HG03439 (cell line): Measurements from ENCODE around the gene UBE2I.

Experiments
- ATAC-seq: cut with Tn5 transposase; IDR thresholded peaks from one replicate; pipeline ENCODE4 v1.9.1; 2021; ENCODE audit warnings: mild to moderate bottlenecking, moderate library complexity; ENCODE audit not compliant: unreplicated experiment

The UBE2I gene

DNA sequence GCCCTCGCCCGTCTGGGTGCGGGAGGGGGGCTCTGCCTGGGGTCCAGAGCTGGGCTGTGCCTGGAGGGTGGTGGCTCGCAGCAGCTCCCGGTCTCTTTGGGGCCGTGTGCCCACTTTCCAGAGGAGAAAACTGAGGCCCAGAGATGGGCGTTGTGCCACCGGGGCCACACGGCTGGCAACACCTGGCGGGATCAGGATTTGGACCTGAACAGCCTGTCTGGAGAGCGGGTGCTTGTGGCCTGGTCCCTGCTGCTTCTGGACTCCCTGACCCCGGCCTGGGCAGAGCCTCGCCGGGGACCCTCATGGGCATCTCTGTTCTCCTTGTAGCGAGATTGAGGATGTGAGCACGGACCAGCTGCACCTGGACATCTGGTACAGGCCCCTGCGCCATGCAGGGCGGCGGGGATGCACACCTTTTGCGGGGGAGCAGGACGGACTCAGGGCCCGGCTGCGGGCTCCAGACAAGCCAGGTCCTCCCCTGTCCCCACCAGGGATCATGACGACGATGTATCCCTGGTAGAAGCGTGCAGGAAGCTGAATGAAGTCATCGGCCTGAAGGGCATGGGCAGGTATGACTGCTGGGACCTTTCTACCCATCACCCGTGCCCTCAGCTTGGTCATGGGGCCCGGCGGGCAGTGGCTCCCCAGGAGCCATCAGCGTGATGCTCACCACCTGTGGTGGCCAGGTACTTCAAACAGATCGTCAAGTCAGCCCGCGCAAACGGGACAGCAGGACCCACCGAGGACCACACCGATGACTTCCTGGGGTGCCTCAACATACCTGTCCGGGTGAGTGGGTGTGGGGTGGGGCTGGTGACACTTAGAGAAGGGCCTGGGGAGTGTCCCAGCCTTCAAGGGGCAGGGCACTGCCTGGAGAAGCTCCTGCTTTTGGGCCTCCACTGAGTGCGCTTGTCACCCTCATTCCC, 32.3 kb downstream of the UBE2I start:
- ATAC-seq: no peak

DNA sequence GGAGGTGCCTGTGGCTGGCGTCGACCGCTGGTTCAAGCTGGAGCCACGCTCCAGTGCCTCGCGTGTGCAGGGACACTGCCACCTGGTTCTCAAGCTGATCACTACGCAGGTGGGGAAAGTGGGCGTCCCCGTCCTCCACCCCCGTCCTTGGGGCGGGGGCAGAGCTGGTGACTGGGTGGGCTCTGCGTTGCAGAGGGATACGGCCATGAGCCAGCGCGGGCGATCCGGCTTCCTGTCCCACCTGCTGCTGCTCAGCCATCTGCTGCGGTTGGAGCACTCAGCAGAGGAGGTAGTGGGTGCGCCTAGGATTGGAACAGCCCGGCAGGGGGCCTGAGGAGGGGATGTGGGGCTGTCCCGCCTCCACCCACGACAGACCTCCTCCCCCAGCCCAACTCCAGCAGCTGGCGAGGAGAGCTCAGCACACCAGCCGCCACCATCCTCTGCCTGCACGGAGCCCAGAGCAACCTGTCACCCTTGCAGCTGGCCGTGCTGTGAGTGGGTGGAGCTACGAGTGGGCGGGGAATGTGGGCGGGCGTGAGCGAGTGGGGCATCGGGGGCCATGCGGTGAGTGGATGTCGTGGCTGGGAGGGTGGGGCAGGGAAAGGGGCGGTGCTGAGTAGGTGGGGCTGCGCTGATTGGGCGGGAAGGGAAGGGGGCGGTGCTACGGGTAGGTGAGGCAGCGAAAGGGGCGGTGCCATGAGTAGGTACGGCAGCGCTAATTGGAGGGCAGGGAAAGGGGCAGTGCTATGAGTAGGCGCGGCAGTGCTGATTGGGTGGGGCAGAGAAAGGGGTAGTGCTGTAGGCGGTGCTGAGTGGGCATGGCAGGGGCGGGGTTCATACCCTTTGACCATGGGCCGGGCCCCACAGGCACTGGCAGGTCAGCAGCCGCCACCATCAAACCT, 33.3 kb downstream of the UBE2I start:
- peak; percentile 64 for ATAC-seq

DNA sequence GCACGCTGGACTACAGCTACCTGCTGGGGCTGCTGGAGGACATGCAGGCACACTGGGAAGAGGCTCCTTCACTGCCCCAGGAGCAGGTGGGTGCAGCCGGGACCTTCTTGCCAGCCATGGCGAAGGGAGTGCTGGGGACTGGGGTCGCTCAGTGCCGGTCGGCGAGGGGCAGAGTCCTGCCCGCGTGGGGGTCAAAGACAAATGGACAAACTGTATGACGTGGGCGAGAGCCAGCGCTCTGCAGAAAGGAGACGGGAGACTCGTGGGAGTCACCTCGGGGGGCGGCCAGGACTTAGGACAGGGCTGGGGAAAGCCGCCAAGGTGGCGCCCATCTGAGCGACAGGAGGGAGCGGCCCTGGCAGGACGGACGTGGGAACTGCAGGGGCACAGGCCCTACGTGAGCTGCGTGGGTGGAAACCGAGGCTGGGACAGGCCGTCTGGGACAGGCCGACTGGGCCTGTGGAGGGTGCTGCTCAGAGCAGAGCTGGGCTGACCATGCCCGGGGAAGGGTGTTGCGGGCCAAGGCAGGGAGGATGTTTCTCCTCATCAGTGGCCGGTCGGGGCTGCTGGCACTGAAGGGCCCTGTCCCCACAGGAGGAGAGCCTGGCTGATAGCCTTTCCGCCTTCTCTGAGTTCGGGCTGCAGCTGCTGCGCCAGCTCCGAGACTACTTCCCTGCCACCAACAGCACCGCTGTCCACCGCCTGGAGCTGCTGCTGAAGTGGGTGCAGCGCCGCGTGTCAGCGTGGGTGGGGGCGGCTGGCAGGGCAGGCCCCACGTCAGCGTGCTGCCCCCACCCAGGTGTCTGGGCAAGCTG, 34.2 kb downstream of the UBE2I start:
- no peak for ATAC-seq

DNA sequence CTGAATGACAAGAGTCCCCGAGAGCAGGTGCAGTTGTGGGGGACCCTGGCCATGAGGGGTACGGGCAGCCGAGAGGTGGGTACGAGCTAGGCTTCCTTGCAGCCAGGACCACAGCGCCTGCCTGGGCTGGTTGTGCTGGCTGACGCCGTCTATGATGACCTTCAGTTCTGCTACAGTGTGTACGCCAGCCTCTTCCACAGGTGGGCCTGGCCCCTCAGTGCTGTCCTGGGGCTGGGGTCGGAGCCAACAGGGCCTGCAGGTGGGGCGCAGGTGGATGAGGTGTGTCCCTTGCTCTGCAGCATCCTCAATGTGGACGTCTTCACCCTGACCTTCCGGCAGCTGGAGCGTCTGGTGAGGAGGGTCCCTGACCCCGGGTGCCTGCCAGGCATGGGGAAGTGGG, 35.1 kb downstream of the UBE2I start:
- ATAC-seq: no peak

DNA sequence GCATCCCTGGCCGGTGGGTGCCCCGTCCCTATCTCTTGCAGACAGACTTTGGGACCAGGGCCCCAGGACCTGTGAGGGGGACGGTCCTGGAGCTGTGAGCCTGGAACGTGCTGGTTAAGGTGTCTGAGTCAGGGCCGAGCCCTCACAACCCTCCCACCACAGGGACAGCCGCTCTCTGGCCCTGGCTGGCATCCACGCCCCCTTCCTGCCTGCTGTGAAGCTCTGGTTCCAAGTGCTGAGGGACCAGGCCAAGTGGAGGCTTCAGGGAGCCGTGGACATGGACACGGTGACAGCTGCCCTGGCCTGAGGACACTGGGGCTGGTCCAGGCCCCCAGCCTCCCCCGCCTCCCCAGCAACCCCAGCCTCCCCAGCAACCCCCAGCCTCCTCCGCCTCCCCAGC, 35.7 kb downstream of the UBE2I start:
- ATAC-seq: no peak

DNA sequence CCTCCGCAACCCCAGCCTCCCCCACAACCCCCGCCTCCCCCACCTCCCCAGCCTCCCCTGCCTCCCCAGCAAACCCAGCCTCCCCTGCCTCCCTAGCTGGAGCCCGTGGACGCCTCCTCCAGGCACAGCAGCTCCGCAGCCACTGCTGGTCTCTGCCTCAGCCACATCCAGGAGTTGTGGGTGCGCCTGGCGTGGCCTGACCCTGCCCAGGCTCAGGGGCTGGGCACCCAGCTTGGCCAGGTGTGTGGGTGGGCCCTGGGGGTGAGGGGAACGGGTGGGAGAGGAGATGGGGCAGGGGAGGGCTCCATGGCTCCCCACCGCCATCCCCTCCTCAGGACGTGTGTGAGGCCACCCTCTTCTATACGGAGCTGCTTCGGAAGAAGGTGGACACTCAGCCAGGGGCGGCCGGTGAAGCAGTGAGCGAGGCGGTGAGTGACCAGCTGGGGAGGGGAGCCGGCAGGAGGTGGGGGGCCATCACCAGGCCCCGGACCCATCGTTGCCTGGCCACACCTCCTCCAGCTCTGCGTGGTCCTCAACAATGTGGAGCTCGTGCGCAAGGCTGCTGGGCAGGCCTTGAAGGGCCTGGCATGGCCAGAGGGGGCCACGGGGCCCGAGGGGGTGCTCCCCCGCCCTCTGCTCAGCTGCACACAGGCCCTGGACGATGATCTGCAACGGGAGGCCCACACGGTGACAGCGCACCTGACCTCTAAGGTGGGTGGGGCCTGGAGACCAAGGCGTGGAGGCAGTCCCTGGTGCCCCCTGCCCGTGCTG, 36.4 kb downstream of the UBE2I start:
- no peak for ATAC-seq

DNA sequence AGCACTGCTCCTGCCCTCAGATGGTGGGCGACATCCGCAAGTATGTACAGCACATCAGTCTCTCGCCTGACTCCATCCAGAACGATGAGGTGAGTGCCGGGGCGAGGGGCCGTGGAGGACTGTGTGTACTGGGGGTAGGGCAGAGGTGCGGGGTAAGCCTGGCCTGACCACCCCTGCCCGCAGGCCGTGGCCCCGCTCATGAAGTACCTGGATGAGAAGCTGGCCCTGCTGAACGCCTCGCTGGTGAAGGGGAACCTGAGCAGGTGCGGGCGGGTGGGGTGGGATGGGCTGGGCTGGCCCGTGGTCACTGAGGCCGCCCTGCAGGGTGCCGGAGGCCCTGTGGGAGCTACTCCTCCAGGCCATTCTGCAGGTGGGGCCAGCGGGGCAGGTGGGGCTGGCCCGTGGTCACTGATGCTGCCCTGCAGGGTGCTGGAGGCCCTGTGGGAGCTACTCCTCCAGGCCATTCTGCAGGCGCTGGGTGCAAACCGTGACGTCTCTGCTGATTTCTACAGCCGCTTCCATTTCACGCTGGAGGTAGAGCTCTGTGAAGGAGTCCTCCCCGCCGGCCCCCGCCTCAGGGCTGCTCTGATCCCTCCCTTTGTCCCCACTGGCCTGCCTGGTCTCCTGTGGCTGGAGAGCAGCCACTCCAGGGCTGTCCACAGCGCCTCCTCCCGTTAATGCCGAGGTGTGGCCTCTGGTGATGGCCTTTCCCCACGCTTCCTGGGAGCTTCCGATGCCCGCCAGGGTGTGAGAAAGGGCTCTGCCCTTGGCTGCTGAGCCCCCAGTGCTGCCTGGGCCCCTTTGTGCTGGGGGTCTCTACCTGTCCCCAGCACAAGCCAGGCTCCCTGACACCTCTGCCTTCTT, 37.2 kb downstream of the UBE2I start:
- no peak for ATAC-seq

DNA sequence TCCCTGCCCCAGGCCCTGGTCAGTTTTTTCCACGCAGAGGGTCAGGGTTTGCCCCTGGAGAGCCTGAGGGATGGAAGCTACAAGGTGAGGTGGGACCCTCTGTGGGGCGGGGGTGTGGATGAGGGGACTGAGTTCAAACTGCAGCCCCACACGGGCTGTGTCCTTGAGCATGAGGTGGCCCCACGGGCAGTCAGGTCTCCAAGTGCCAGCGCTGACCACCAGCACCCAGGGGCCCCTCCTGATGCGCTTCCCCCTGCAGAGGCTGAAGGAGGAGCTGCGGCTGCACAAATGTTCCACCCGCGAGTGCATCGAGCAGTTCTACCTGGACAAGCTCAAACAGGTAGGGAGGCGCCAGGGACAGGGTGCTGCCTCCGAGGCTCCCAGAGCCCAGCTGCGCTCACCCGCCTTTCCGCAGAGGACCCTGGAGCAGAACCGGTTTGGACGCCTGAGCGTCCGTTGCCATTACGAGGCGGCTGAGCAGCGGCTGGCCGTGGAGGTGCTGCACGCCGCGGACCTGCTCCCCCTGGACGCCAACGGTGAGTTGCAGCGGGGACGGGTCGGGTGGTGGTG, 37.9 kb downstream of the UBE2I start:
- ATAC-seq: no peak

DNA sequence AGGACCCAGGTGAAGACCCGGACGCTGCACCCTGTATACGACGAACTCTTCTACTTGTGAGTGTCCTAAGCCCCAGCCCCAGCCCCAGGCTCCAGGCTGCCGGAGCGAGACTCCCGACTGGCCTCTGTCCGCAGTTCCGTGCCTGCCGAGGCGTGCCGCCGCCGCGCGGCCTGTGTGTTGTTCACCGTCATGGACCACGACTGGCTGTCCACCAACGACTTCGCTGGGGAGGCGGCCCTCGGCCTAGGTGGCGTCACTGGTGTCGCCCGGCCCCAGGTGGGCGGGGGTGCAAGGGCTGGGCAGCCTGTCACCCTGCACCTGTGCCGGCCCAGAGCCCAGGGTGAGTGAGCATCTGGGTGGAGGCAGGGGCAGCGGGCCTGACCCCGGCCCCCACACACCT, 38.5 kb downstream of the UBE2I start:
- ATAC-seq: no peak

DNA sequence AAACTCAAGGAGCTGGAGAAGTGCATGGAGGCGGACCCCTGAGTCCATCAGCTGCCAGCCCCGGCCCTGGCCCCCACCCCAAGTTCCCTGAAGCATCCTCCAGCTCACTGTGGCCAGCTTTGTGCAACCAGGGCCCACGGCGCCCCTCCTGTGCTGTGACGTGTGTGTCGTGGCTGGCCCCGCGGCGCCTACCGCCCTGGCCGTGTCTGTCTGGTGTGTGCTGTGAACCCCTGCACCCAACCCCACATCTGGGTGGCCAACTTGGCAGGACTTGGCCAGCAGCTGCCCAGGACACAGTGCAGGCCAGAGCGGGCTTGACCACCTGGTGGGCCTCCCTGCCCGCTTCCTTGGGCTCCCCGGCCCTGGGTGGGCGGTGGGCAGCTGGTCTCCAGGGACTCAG, 39.0 kb downstream of the UBE2I start:
- no peak for ATAC-seq

DNA sequence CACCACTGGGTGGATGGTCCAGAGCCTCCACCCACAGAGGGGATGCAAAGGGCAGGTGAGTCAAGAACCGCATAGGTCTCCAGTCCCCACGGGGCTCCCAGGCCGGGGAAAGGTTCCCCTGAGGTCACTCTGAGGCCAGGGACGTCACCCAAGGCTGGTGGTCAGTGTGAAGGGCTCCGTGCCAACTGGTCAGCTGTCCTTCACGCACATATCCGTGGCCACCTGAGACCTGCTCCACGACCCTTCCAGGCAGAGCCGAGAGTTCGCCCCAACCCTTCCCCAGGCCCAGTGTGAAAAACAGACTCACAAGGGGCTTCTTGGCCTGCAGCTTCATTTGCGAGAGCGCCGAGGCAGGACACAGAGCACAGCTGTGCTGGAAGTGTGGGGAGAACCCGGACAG, 39.5 kb downstream of the UBE2I start:
- no peak for ATAC-seq

DNA sequence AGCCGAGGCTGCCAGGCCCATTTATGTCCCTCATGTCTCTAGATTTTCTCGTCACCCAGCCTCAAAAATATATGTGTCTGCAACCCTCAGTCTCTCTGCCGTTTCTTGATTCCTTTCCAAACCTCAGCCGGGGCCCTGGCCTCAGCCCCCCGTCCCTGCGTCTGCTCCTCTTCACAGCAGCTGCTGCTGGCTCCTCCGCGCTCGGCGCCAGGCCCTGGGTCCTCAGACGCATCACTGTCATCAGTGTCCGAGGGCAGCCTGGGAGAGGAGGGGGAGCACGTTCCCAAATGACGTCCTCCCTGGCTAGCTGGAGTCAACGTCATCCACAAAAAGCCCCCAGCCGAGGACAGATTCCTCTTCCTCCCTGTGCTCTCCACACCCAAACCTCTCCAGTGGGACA, 39.9 kb downstream of the UBE2I start:
- ATAC-seq: no peak

DNA sequence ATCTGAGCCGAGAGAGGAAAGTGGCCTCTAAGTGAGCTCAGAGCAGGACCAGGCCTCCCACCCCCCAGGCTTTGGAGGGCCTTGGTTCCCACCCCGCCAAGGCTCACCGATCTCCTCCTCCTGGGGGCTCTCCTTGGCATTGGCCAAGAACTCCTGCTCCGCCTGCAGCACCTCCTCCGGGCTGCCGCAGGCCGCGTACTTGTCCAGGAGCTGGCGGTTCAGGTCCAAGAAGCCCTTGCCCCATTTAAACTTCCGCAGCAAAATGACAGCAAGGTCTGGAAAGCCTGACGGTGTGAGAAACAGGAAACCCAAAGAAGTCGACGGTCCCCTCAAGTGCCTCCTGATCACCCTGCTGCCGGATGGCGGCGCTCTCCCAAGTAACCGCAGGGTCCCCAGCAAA, 40.5 kb downstream of the UBE2I start:
- no peak for ATAC-seq

DNA sequence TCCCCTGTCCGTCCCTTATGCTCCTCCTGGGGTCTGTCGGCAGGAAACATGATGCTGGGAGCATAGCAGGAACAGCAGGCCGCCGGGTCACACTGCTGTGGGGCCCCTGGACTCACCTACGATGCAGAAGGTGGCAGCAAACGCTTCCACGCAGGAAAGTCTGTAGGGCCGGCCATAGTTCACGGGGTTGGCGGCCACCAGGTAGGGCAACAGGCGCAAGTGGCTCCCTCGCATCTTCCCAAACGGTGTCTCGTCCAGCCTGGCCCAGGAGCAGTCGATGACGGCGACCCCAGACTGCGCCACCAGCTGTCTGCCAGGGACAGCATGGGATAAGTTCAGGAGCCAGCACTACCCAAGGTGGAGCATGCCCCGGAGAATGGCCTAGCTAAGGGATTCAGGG, 41.3 kb downstream of the UBE2I start:
- no peak for ATAC-seq

DNA sequence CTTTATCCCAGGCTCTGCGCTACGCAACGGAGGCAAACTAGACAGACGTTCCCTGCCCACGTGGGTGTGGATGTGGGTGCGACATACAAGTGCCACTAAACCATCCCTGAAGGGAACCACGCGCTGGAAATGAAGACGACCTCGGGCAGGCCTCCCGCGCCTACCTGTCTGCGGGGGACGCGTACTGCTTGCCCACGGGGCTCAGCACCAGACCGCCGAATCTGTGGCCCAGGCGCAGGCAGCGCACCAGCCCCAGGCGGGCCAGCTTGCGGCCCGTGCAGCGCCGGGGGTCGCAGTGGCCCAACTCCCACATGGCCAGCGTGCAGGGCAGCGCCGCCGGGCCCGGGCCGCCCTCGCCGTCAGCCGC, 41.8 kb downstream of the UBE2I start:
- peak; percentile 32 for ATAC-seq

DNA sequence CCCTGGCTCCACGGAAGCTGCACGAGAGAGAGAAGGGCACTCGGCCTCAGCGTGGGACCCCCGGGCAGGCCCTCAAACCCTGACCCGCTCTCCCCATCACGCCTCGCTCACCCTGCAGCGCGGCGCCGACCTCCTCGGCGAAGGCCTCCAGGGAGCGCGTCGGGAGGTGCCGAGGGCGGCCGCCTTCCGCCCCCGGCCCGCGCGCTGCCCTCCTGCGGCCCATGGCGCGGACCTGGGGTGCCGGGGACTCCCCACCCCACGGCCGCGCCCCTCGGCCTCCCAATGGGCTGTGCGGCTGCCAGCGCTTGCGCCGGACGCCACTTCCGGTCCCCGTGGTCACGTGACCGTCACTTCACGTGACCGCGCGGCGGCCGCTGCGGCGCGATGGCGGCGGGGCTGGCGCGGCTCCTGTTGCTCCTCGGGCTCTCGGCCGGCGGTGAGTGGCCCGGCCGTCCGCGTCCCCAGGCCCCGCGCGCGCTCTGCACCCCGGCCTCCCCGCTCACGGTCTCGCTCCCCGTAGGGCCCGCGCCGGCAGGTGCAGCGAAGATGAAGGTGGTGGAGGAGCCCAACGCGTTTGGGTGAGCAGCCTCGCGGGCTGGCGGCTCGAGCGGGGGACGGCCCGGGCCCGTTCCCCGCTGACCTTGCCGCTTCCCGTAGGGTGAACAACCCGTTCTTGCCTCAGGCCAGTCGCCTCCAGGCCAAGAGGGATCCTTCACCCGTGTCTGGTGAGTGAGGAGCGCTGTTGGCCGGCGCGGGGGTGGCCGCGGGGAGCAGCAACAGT, 42.3 kb downstream of the UBE2I start, which contains the start of the genes GNPTG and TSR3:
Gene GNPTG (plus strand): TSS at position 350 of the 781 bp plus-strand sequence. CDS start 35 bp downstream, at position 385.
Gene TSR3 (minus strand): TSS at position 297 of the 781 bp plus-strand sequence. CDS start 74 bp downstream, at position 223.
- peak; percentile 61 for ATAC-seq

DNA sequence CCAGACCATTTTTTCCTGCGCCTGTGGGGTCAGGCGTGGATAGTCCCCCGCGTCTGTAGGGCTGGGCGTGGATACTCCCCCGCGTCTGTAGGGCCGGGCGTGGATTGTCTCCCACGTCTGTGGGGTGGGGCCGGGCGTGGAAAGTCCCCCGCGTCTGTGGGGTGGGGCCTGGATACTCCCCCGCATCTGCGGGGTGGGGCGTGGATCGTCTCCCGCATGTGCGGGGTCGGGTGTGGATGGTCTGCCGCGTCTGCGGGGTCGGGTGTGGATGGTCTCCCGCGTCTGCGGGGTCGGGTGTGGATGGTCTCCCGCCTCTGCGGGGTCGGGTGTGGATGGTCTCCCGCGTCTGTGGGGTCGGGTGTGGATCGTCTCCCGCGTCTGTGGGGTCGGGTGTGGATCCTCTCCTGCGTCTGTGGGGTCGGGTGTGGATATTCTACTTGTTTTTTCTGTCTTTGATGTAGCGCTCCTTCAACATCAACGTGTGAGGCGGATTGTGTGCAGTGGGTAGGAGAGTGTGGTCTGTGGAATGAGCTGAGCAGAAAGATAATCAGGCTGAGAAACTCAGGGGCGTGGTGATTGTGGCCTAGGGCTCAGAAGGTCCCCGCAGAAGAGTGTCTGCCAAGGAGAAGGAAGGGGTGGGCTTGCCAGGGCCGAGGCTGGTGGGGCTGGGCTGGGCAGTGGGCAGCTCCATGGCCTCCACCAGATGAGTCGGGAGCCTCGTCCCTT, 45.5 kb downstream of the UBE2I start:
- no peak for ATAC-seq
